GM23338 (cell line): ENCODE data around the gene CLCF1. TPM values are rescaled to one million over a fixed set of nuclear protein-coding genes. Genes with fewer than 3 reads are reported as not detected.
A peak's percentile ranks its signal among the peaks of the same experiment; 100 is the strongest.

Source experiments
- ATAC-seq: fragments of 200-7000 bp; cut with Tn5 transposase; 3 replicates; pipeline ENCODE4 v1.9.1; 2020
- DNase-seq: peaks from one replicate; pipeline ENCODE4 v3.0.0-alpha.2; 2015; ENCODE audit warnings: low spot score
- H2AFZ ChIP-seq: fragments of 200-600 bp; sonication (generic); 2 replicates; pipeline ENCODE4 v1.8.0; 2016; ENCODE audit warnings: antibody characterized with exemption, mild to moderate bottlenecking, moderate library complexity
- H3F3A ChIP-seq: fragments of 200-600 bp; sonication (generic); replicated peaks from 2 replicates; pipeline ENCODE4 v1.8.0; 2017; ENCODE audit warnings: antibody characterized with exemption, mixed run types, low read depth
- H3K27ac ChIP-seq: fragments of 200-600 bp; sonication (generic); 2 replicates; pipeline ENCODE4 v1.6.1; 2016; ENCODE audit warnings: low read depth
- H3K27me3 ChIP-seq: fragments of 200-600 bp; sonication (generic); 2 replicates; pipeline ENCODE4 v1.8.0; 2016; ENCODE audit warnings: mild to moderate bottlenecking, mixed run types, moderate library complexity; ENCODE audit not compliant: insufficient read depth
- H3K36me3 ChIP-seq: fragments of 200-600 bp; sonication (generic); 2 replicates; pipeline ENCODE4 v1.8.0; 2016; ENCODE audit warnings: mild to moderate bottlenecking; ENCODE audit not compliant: insufficient read depth
- H3K4me1 ChIP-seq: fragments of 200-600 bp; sonication (generic); 2 replicates; pipeline ENCODE4 v1.8.0; 2016; ENCODE audit warnings: mild to moderate bottlenecking, moderate library complexity; ENCODE audit not compliant: insufficient read depth
- H3K4me2 ChIP-seq: fragments of 200-600 bp; sonication (generic); 2 replicates; pipeline ENCODE4 v1.7.1; 2017; ENCODE audit warnings: mixed run types
- H3K4me3 ChIP-seq: fragments of 200-600 bp; sonication (generic); 2 replicates; pipeline ENCODE4 v1.6.1; 2016; ENCODE audit warnings: mixed run types
- H3K79me2 ChIP-seq: fragments of 200-600 bp; sonication (generic); replicated peaks from 2 replicates; pipeline ENCODE4 v1.8.0; 2017; ENCODE audit warnings: mild to moderate bottlenecking; ENCODE audit not compliant: insufficient read depth
- H3K9me2 ChIP-seq: fragments of 200-600 bp; sonication (generic); 2 replicates; pipeline ENCODE4 v1.8.0; 2017; ENCODE audit not compliant: insufficient read depth
- H4K20me1 ChIP-seq: fragments of 200-600 bp; sonication (generic); replicated peaks from 2 replicates; pipeline ENCODE4 v1.8.0; 2017; ENCODE audit warnings: mild to moderate bottlenecking; ENCODE audit not compliant: insufficient read depth
- H3K27ac Mint-ChIP-seq: 2 replicates; pipeline ENCODE4 v1.8.0; 2020; ENCODE audit warnings: inconsistent platforms, mild to moderate bottlenecking, moderate library complexity, mixed read lengths
- H3K27me3 Mint-ChIP-seq: 3 replicates; pipeline ENCODE4 v1.8.0; 2022; ENCODE audit warnings: low read depth, mild to moderate bottlenecking, moderate library complexity, mixed read lengths, inconsistent platforms; ENCODE audit not compliant: insufficient read depth, poor library complexity
- H3K36me3 Mint-ChIP-seq: 3 replicates; pipeline ENCODE4 v1.8.0; 2021; ENCODE audit warnings: low read depth, mild to moderate bottlenecking, inconsistent platforms, moderate library complexity, mixed read lengths
- H3K4me1 Mint-ChIP-seq: 3 replicates; pipeline ENCODE4 v1.8.0; 2020; ENCODE audit warnings: mild to moderate bottlenecking, inconsistent platforms, mixed read lengths
- H3K4me3 Mint-ChIP-seq: 3 replicates; pipeline ENCODE4 v1.8.0; 2021; ENCODE audit warnings: moderate library complexity, mild to moderate bottlenecking, inconsistent platforms, mixed read lengths
- H3K9me3 Mint-ChIP-seq: 3 replicates; pipeline ENCODE4 v1.8.0; 2020; ENCODE audit warnings: moderate library complexity, mild to moderate bottlenecking, inconsistent platforms, mixed read lengths
- CREB1 ChIP-seq: fragments of 250-450 bp; sonication (Bioruptor Pico); IDR thresholded peaks from 2 replicates; pipeline ENCODE4 v1.5.0; 2020; ENCODE audit warnings: low read depth, mild to moderate bottlenecking, moderate library complexity
- EZH2 ChIP-seq: fragments of 200-600 bp; sonication (generic); IDR thresholded peaks from one replicate; pipeline ENCODE4 v1.8.0; 2017; ENCODE audit warnings: antibody characterized with exemption, mild to moderate bottlenecking, low read depth; ENCODE audit not compliant: unreplicated experiment
- EZH2phosphoT487 ChIP-seq: fragments of 200-600 bp; sonication (generic); IDR thresholded peaks from one replicate; pipeline ENCODE4 v1.8.1; 2018; ENCODE audit warnings: antibody characterized with exemption; ENCODE audit not compliant: unreplicated experiment
- JUNB ChIP-seq: IDR thresholded peaks from one replicate; pipeline ENCODE4 v1.6.1; 2016; ENCODE audit warnings: antibody characterized with exemption; ENCODE audit not compliant: unreplicated experiment
- NANOG ChIP-seq: IDR thresholded peaks from 2 replicates; pipeline ENCODE4 v1.6.1; 2016; ENCODE audit warnings: antibody characterized with exemption, borderline replicate concordance
- POLR2AphosphoS5 ChIP-seq: IDR thresholded peaks from 2 replicates; pipeline ENCODE4 v1.6.1; 2016; ENCODE audit warnings: antibody characterized with exemption, low read depth
- STAT1 ChIP-seq: IDR thresholded peaks from one replicate; pipeline ENCODE4 v1.6.1; 2016; ENCODE audit warnings: antibody characterized with exemption; ENCODE audit not compliant: unreplicated experiment
- ZNF114 ChIP-seq: fragments of 250-450 bp; sonication (Bioruptor Pico); IDR thresholded peaks from 2 replicates; pipeline ENCODE4 v1.5.0; 2020; ENCODE audit warnings: mild to moderate bottlenecking, moderate library complexity
- ZNF331 ChIP-seq: fragments of 250-450 bp; sonication (Bioruptor Pico); IDR thresholded peaks from 2 replicates; pipeline ENCODE4 v1.5.0; 2020; ENCODE audit warnings: low read depth, mild to moderate bottlenecking, moderate library complexity
- polyA plus RNA-seq: library from polyadenylated mRNA; unstranded; fragments of >200 nt; fragmentation: Nextera tagmentation; extraction: Ambion mirVana; gene quantifications from 2 replicates; pipeline ENCODE4 v1.2.1, GENCODE V29; 2016
- total RNA-seq: library from RNA; depleted of rRNA; stranded (reverse); fragments of >200 nt; shearing (Covaris generic); gene quantifications from 2 replicates; pipeline ENCODE4 v1.2.3, GENCODE V29; 2014
- TF ChIP-seq, protein P1 (sequence below): IDR thresholded peaks from one replicate; pipeline ENCODE4 v1.6.1; 2018; ENCODE audit warnings: antibody characterized with exemption; ENCODE audit not compliant: unreplicated experiment
- TF ChIP-seq, protein P2 (sequence below), 2 experiments: fragments of 200-600 bp in 1 of 2; sonication (generic) in 1 of 2; conservative IDR thresholded peaks; 2 replicates each; pipeline versions ENCODE4 v1.5.1 to v1.6.1; 2016 to 2017; ENCODE audit warnings: antibody characterized with exemption in 2 of 2, low read depth in 2 of 2, mild to moderate bottlenecking in 2 of 2, moderate library complexity in 1 of 2
- TF ChIP-seq, protein P3 (sequence below): IDR thresholded peaks from 2 replicates; pipeline ENCODE4 v1.6.1; 2016; ENCODE audit warnings: antibody characterized with exemption
- TF ChIP-seq, protein P4 (sequence below): fragments of 250-450 bp; sonication (Bioruptor Pico); IDR thresholded peaks from 2 replicates; pipeline ENCODE4 v1.5.0; 2020; ENCODE audit warnings: mild to moderate bottlenecking, moderate library complexity

The CLCF1 gene
- total and polyA plus RNA-seq, 2 experiments from 2014 or later = 0.32 TPM; not detected in 1

DNA sequence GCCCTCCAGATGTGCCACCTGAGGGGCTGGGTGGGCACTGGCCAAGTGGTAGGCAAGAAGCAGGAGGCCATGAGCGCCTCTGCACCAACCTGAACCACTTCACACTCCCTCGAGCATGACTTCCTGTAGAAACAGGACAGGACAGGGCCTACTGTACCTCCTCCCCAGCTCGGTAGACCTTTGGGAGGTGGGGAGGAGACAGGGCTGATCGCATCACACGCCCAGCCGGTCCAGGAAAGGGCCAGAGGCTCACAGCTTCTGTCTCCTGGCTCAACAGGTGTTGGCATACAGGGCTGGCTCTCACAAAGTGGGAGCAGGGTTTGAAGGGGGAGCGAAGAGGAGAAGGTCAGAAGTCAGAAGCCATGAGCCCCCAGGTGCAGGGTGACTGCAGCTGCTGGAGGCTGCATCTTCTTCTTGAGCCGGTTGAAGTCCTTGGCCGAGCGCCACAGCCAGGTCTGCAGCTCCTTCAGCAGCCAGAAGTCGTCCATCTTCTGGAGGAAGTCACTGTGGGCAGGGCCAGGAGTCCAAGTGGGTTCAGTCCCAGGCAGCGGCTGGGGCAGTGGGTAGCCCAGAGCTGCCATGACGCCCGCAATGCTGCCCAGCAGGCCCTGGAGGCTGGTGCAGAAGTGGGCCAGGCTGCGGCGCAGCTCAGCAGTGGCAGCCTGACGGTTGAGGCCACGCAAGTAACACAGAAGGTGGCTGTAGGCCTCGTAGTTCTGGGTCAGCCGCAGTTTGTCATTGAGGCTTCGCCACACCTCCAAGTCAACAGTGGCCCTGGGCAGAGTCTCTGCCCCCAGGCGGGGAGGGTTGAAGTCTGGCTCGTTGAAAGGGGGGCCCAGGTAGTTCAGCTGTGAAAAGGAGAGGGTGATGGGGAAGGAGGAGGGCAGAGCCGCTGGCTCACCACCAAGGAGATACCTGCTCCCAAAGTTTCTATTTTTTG lies 8.3 kb downstream of the CLCF1 start:
- DNase-seq (no peak), ATAC-seq (no peak)
- no peaks in the 10 kb centered on the region for H4K20me1 ChIP-seq
- TF ChIP-seq ZNF114 = no peak
- TF ChIP-seq JUNB = no peak
- TF ChIP-seq, protein P1, sequence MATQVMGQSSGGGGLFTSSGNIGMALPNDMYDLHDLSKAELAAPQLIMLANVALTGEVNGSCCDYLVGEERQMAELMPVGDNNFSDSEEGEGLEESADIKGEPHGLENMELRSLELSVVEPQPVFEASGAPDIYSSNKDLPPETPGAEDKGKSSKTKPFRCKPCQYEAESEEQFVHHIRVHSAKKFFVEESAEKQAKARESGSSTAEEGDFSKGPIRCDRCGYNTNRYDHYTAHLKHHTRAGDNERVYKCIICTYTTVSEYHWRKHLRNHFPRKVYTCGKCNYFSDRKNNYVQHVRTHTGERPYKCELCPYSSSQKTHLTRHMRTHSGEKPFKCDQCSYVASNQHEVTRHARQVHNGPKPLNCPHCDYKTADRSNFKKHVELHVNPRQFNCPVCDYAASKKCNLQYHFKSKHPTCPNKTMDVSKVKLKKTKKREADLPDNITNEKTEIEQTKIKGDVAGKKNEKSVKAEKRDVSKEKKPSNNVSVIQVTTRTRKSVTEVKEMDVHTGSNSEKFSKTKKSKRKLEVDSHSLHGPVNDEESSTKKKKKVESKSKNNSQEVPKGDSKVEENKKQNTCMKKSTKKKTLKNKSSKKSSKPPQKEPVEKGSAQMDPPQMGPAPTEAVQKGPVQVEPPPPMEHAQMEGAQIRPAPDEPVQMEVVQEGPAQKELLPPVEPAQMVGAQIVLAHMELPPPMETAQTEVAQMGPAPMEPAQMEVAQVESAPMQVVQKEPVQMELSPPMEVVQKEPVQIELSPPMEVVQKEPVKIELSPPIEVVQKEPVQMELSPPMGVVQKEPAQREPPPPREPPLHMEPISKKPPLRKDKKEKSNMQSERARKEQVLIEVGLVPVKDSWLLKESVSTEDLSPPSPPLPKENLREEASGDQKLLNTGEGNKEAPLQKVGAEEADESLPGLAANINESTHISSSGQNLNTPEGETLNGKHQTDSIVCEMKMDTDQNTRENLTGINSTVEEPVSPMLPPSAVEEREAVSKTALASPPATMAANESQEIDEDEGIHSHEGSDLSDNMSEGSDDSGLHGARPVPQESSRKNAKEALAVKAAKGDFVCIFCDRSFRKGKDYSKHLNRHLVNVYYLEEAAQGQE = no peak
- TF ChIP-seq STAT1 = no peak
- no peak for TF ChIP-seq EZH2phosphoT487
- TF ChIP-seq POLR2AphosphoS5 = no peak
- no peak for TF ChIP-seq NANOG
- TF ChIP-seq, protein P2, sequence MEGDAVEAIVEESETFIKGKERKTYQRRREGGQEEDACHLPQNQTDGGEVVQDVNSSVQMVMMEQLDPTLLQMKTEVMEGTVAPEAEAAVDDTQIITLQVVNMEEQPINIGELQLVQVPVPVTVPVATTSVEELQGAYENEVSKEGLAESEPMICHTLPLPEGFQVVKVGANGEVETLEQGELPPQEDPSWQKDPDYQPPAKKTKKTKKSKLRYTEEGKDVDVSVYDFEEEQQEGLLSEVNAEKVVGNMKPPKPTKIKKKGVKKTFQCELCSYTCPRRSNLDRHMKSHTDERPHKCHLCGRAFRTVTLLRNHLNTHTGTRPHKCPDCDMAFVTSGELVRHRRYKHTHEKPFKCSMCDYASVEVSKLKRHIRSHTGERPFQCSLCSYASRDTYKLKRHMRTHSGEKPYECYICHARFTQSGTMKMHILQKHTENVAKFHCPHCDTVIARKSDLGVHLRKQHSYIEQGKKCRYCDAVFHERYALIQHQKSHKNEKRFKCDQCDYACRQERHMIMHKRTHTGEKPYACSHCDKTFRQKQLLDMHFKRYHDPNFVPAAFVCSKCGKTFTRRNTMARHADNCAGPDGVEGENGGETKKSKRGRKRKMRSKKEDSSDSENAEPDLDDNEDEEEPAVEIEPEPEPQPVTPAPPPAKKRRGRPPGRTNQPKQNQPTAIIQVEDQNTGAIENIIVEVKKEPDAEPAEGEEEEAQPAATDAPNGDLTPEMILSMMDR (conservative IDR thresholded peaks at IDR 0.05; ENCODE audit: low read depth in 2 of 2) = no peak
- TF ChIP-seq, protein P3, sequence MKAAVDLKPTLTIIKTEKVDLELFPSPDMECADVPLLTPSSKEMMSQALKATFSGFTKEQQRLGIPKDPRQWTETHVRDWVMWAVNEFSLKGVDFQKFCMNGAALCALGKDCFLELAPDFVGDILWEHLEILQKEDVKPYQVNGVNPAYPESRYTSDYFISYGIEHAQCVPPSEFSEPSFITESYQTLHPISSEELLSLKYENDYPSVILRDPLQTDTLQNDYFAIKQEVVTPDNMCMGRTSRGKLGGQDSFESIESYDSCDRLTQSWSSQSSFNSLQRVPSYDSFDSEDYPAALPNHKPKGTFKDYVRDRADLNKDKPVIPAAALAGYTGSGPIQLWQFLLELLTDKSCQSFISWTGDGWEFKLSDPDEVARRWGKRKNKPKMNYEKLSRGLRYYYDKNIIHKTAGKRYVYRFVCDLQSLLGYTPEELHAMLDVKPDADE = no peak
- TF ChIP-seq EZH2 = no peak
- no peak for TF ChIP-seq CREB1 (CRISPR knock-in tag)
- TF ChIP-seq, protein P4, sequence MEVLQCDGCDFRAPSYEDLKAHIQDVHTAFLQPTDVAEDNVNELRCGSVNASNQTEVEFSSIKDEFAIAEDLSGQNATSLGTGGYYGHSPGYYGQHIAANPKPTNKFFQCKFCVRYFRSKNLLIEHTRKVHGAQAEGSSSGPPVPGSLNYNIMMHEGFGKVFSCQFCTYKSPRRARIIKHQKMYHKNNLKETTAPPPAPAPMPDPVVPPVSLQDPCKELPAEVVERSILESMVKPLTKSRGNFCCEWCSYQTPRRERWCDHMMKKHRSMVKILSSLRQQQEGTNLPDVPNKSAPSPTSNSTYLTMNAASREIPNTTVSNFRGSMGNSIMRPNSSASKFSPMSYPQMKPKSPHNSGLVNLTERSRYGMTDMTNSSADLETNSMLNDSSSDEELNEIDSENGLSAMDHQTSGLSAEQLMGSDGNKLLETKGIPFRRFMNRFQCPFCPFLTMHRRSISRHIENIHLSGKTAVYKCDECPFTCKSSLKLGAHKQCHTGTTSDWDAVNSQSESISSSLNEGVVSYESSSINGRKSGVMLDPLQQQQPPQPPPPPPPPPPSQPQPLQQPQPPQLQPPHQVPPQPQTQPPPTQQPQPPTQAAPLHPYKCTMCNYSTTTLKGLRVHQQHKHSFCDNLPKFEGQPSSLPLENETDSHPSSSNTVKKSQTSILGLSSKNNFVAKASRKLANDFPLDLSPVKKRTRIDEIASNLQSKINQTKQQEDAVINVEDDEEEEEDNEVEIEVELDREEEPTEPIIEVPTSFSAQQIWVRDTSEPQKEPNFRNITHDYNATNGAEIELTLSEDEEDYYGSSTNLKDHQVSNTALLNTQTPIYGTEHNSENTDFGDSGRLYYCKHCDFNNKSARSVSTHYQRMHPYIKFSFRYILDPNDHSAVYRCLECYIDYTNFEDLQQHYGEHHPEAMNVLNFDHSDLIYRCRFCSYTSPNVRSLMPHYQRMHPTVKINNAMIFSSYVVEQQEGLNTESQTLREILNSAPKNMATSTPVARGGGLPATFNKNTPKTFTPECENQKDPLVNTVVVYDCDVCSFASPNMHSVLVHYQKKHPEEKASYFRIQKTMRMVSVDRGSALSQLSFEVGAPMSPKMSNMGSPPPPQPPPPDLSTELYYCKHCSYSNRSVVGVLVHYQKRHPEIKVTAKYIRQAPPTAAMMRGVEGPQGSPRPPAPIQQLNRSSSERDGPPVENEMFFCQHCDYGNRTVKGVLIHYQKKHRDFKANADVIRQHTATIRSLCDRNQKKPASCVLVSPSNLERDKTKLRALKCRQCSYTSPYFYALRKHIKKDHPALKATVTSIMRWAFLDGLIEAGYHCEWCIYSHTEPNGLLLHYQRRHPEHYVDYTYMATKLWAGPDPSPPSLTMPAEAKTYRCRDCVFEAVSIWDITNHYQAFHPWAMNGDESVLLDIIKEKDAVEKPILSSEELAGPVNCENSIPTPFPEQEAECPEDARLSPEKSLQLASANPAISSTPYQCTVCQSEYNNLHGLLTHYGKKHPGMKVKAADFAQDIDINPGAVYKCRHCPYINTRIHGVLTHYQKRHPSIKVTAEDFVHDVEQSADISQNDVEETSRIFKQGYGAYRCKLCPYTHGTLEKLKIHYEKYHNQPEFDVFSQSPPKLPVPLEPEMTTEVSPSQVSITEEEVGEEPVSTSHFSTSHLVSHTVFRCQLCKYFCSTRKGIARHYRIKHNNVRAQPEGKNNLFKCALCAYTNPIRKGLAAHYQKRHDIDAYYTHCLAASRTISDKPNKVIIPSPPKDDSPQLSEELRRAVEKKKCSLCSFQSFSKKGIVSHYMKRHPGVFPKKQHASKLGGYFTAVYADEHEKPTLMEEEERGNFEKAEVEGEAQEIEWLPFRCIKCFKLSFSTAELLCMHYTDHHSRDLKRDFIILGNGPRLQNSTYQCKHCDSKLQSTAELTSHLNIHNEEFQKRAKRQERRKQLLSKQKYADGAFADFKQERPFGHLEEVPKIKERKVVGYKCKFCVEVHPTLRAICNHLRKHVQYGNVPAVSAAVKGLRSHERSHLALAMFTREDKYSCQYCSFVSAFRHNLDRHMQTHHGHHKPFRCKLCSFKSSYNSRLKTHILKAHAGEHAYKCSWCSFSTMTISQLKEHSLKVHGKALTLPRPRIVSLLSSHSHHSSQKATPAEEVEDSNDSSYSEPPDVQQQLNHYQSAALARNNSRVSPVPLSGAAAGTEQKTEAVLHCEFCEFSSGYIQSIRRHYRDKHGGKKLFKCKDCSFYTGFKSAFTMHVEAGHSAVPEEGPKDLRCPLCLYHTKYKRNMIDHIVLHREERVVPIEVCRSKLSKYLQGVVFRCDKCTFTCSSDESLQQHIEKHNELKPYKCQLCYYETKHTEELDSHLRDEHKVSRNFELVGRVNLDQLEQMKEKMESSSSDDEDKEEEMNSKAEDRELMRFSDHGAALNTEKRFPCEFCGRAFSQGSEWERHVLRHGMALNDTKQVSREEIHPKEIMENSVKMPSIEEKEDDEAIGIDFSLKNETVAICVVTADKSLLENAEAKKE (CRISPR knock-in tag) = no peak
- no peak for TF ChIP-seq ZNF331 (CRISPR knock-in tag)
- H3K4me3 ChIP-seq = no peak overlapping the region
- Mint-ChIP-seq H3K4me3 (no peak overlapping the region; the same call in 2 of the 3 replicates), H3K27me3 (peaks cover 18% of the 10 kb centered on the region), H3K36me3 (no peaks in the 10 kb centered on the region; the same call in 2 of the 3 replicates), H3K27ac (no peak overlapping the region), H3K4me1 (peaks cover 18% of the 10 kb centered on the region), H3K9me3 (no peaks in the 10 kb centered on the region)
- H3K4me2 ChIP-seq = peak overlapping the region; percentile 32; the same call in 1 of the 2 replicates
- H3K36me3 ChIP-seq = no peaks in the 10 kb centered on the region
- H2AFZ ChIP-seq = no peak overlapping the region
- no peaks in the 10 kb centered on the region for H3K9me2 ChIP-seq
- no peak overlapping the region for H3K27ac ChIP-seq
- H3K4me1 ChIP-seq = peaks cover 11% of the 10 kb centered on the region
- no peaks in the 10 kb centered on the region for H3K79me2 ChIP-seq
- H3F3A ChIP-seq = no peaks in the 10 kb centered on the region
- H3K27me3 ChIP-seq = peaks cover 30% of the 10 kb centered on the region
